ENCODE measurements around the gene PNKD. TPM values are rescaled to one million over a fixed set of nuclear protein-coding genes. Genes with fewer than 3 reads are reported as not detected.
A peak's percentile ranks its signal among the peaks of the same experiment; 100 is the strongest.

PNKD gene
- total and polyA plus RNA-seq, 10 of the 15 experiments (the other 5 are each of a cell fraction or from before 2014, with no cell fraction given) = 27.2 to 106 (median 61.3) TPM

- TF ChIP-seq FOXM1 (IDR thresholded peaks at IDR 0.05; ENCODE audit: low read depth, low read length) = peak; percentile 76; the same call in 1 of the 2 replicates
- TF ChIP-seq SPI1 (IDR thresholded peaks at IDR 0.05; ENCODE audit: borderline replicate concordance, insufficient read depth, low read depth, low read length) = no peak
- TF ChIP-seq, protein P1, sequence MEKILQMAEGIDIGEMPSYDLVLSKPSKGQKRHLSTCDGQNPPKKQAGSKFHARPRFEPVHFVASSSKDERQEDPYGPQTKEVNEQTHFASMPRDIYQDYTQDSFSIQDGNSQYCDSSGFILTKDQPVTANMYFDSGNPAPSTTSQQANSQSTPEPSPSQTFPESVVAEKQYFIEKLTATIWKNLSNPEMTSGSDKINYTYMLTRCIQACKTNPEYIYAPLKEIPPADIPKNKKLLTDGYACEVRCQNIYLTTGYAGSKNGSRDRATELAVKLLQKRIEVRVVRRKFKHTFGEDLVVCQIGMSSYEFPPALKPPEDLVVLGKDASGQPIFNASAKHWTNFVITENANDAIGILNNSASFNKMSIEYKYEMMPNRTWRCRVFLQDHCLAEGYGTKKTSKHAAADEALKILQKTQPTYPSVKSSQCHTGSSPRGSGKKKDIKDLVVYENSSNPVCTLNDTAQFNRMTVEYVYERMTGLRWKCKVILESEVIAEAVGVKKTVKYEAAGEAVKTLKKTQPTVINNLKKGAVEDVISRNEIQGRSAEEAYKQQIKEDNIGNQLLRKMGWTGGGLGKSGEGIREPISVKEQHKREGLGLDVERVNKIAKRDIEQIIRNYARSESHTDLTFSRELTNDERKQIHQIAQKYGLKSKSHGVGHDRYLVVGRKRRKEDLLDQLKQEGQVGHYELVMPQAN (conservative IDR thresholded peaks at IDR 0.05) = peak; percentile 78
- 0 out of 2 replicates have a peak, but pooled peaks have one; percentile 64 for TF ChIP-seq CHD1 (IDR thresholded peaks at IDR 0.05; ENCODE audit: low read depth, low read length)
- TF ChIP-seq POLR2AphosphoS5 (IDR thresholded peaks at IDR 0.05; ENCODE audit: low read length) = no peak
- TF ChIP-seq BHLHE40 (IDR thresholded peaks at IDR 0.05; ENCODE audit: borderline replicate concordance in 1 of 2, low read depth in 2 of 2, low read length in 1 of 2) = peak; percentile 78 to 85
- TF ChIP-seq HCFC1 (IDR thresholded peaks at IDR 0.05; ENCODE audit: low read length) = peak; percentile 51; the same call in 1 of the 2 replicates
- no peak for TF ChIP-seq KAT2A (conservative IDR thresholded peaks at IDR 0.05; ENCODE audit: control insufficient read depth, low read depth, low read length)
- peak; percentile 57 for TF ChIP-seq POLR2A (IDR thresholded peaks at IDR 0.05; ENCODE audit: low read depth, low read length)
- TF ChIP-seq TCF7 (IDR thresholded peaks at IDR 0.05; ENCODE audit: borderline replicate concordance) = peak; percentile 6; the same call in 1 of the 2 replicates
- peak; percentile 100 for TF ChIP-seq JUNB (IDR thresholded peaks at IDR 0.05)
- no peak for TF ChIP-seq SMAD1 (IDR thresholded peaks at IDR 0.05; ENCODE audit: low read depth, partially characterized antibody)
- no peak for TF ChIP-seq ZBTB33 (IDR thresholded peaks at IDR 0.05)
- TF ChIP-seq NFIC (IDR thresholded peaks at IDR 0.05; ENCODE audit: low read depth, low read length) = peak; percentile 52; the same call in 1 of the 2 replicates
- peak; percentile 67 for TF ChIP-seq SMC3 (IDR thresholded peaks at IDR 0.05; ENCODE audit: borderline replicate concordance, low read length)
- TF ChIP-seq BACH1 (IDR thresholded peaks at IDR 0.05; ENCODE audit: borderline replicate concordance) = peak; percentile 40; the same call in 1 of the 2 replicates
- peak; percentile 88; the same call in 1 of the 2 replicates for TF ChIP-seq CBX5 (IDR thresholded peaks at IDR 0.05; ENCODE audit: low read depth)
- no peak for TF ChIP-seq RFX5 (IDR thresholded peaks at IDR 0.05; ENCODE audit: low read depth, low read length)
- TF ChIP-seq ZNF274 (IDR thresholded peaks at IDR 0.05; ENCODE audit: insufficient read depth, insufficient read length) = no peak
- 0 out of 2 replicates have a peak, but pooled peaks have one; percentile 59 for TF ChIP-seq MYB (IDR thresholded peaks at IDR 0.05; ENCODE audit: borderline replicate concordance, low read depth, low read length)
- no peak for TF ChIP-seq KDM1A (IDR thresholded peaks at IDR 0.05; ENCODE audit: borderline replicate concordance)
- no peak for TF ChIP-seq ZNF384 (IDR thresholded peaks at IDR 0.05; ENCODE audit: borderline replicate concordance, low read depth, low read length)
- TF ChIP-seq ZNF24 (IDR thresholded peaks at IDR 0.05) = 0 out of 2 replicates have a peak, but pooled peaks have one; percentile 60
- TF ChIP-seq NR2F1 (conservative IDR thresholded peaks at IDR 0.05) = peak; percentile 74
- TF ChIP-seq BMI1 (IDR thresholded peaks at IDR 0.05; ENCODE audit: borderline replicate concordance) = no peak
- peak; percentile 50 for TF ChIP-seq GATAD2B (conservative IDR thresholded peaks at IDR 0.05; ENCODE audit: low read depth)
- TF ChIP-seq EZH2 (IDR thresholded peaks at IDR 0.05; ENCODE audit: borderline replicate concordance, control insufficient read depth, low read depth, low read length) = no peak
- TF ChIP-seq RB1 (IDR thresholded peaks at IDR 0.05; ENCODE audit: borderline replicate concordance) = peak; percentile 95; the same call in 1 of the 2 replicates
- TF ChIP-seq NR2C1 (IDR thresholded peaks at IDR 0.05) = no peak
Observed at GRCh38 chr2:218395826-218396687, 125.7 kb downstream of the PNKD start (continued).
